NCI-H187 (cell line): ENCODE measurements around the gene OR7E24.
"Not testable (repeated sequence)": the region's sequence is repeated elsewhere in the genome, so short reads cannot be mapped to it uniquely, and the experiment has no call there.

ENCODE experiments used
- DNase-seq, 2 experiments: peaks; one replicate each; lab custom pipeline; 2025; lab: John Stamatoyannopoulos, UW

OR7E24 gene

GRCh38 chr19:9250630-9251029 is at the start of gene OR7E24:
Gene OR7E24, plus strand, starts transcription at chr19:9250930. Its CDS starts 114 bp downstream, at chr19:9251044.
- DNase-seq, result no peak

GRCh38 chr19:9205501-9206113 is 45.1 kb upstream of the OR7E24 start:
- no peak for DNase-seq

GRCh38 chr19:9219489-9219888 is 31.2 kb upstream of the OR7E24 start, which contains the start of gene OR7D4:
Gene OR7D4, minus strand, starts transcription at chr19:9219589. Its CDS starts 4,752 bp downstream, at chr19:9214837.
- no peak for DNase-seq

GRCh38 chr19:9251236-9251635 is 506 bp downstream of the OR7E24 start:
- no peak for DNase-seq

GRCh38 chr19:9283485-9283884 is 32.8 kb downstream of the OR7E24 start:
- DNase-seq, result not testable (repeated sequence)

GRCh38 chr19:9289231-9289884 is 38.6 kb downstream of the OR7E24 start:
- DNase-seq, result no peak

- DNase-seq, result no peak
Measured at GRCh38 chr19:9295411-9295849, 44.7 kb downstream of the OR7E24 start.

GRCh38 chr19:9296336-9296735 is 45.6 kb downstream of the OR7E24 start:
- no peak for DNase-seq
